A673 (cell line): ENCODE results near the gene IER5. TPM values are rescaled to one million over a fixed set of nuclear protein-coding genes. Genes with fewer than 3 reads are reported as not detected.
"Not testable (repeated sequence)": the region's sequence is repeated elsewhere in the genome, so short reads cannot be mapped to it uniquely, and the experiment has no call there.

Experiments
- BruUV-seq: library from RNA; stranded (reverse); fragments of 400-500 nt; replicated peaks from 2 replicates; lab custom pipeline; 2021; lab: Mats Ljungman, UMichigan
- CTCF ChIA-PET: fragments of 300-600 bp; sonication (Branson Sonifier 250); formaldehyde crosslinking; loops from one replicate; lab custom pipeline; 2022; ENCODE audit warnings: antibody characterized with exemption; lab: Charles Lee
- POLR2A ChIA-PET: fragments of 300-600 bp; sonication (Branson Sonifier 250); formaldehyde crosslinking; loops from one replicate; lab custom pipeline; 2022; ENCODE audit warnings: antibody characterized with exemption; ENCODE audit not compliant: low non-redundant PET; lab: Charles Lee
- DNase-seq: peaks from one replicate; pipeline ENCODE4 v3.0.0-alpha.2; 2015; ENCODE audit warnings: low spot score
- H3K27ac ChIP-seq: fragments of 200-600 bp; sonication (generic); 2 replicates; pipeline ENCODE4 v1.5.1; 2016; ENCODE audit warnings: mixed run types, low read depth, mild to moderate bottlenecking, mixed read lengths, antibody characterized with exemption, low read length; ENCODE audit not compliant: poor library complexity, severe bottlenecking
- H3K27me3 ChIP-seq: fragments of 200-600 bp; sonication (generic); replicated peaks from 2 replicates; pipeline ENCODE4 v1.6.1; 2017; ENCODE audit warnings: mixed run types, low read depth, mild to moderate bottlenecking, mixed read lengths, antibody characterized with exemption, low read length; ENCODE audit not compliant: insufficient read depth, poor library complexity
- H3K36me3 ChIP-seq: fragments of 200-600 bp; sonication (generic); 2 replicates; pipeline ENCODE4 v1.6.1; 2016; ENCODE audit warnings: mixed run types, mild to moderate bottlenecking, mixed read lengths, antibody characterized with exemption, low read length; ENCODE audit not compliant: insufficient read depth, poor library complexity, severe bottlenecking
- H3K4me1 ChIP-seq: fragments of 200-600 bp; sonication (generic); 2 replicates; pipeline ENCODE4 v1.6.1; 2017; ENCODE audit warnings: mixed run types, mild to moderate bottlenecking, mixed read lengths, antibody characterized with exemption, low read length; ENCODE audit not compliant: insufficient read depth, poor library complexity, severe bottlenecking
- H3K4me3 ChIP-seq: fragments of 200-600 bp; sonication (generic); 2 replicates; pipeline ENCODE4 v1.5.1; 2016; ENCODE audit warnings: low read depth, mixed run types, mild to moderate bottlenecking, mixed read lengths, low read length; ENCODE audit not compliant: poor library complexity, severe bottlenecking
- H3K9me3 ChIP-seq: fragments of 200-600 bp; sonication (generic); 2 replicates; pipeline ENCODE4 v1.6.1; 2016; ENCODE audit warnings: mixed run types, low read depth, mild to moderate bottlenecking, mixed read lengths, antibody characterized with exemption, low read length; ENCODE audit not compliant: poor library complexity, severe bottlenecking
- CTCF ChIP-seq: fragments of 300-800, 200-600 bp; sonication (generic); conservative IDR thresholded peaks from 2 replicates; pipeline ENCODE4 v1.5.1; 2017; ENCODE audit warnings: low read depth, mild to moderate bottlenecking, antibody characterized with exemption, low read length, moderate library complexity, mixed read lengths
- EZH2 ChIP-seq: fragments of 200-600 bp; sonication (generic); IDR thresholded peaks from 2 replicates; pipeline ENCODE4 v1.6.1; 2017; ENCODE audit warnings: borderline replicate concordance, low read depth, mild to moderate bottlenecking, mixed read lengths, antibody characterized with exemption, low read length; ENCODE audit not compliant: poor library complexity, severe bottlenecking
- intact Hi-C: fragments of 100-400 bp; cut with micrococcal nuclease; formaldehyde crosslinking; loops from one replicate; pipeline ENCODE4 v1.10.0; 2022; ENCODE audit not compliant: unreplicated experiment
- total RNA-seq: library from RNA; stranded (reverse); gene quantifications from 2 replicates; pipeline ENCODE4 v1.2.3, GENCODE V29; 2021

Gene IER5
- total RNA-seq, 1 experiment from 2014 or later = 28.2 TPM

- intact Hi-C loops = no loop called here
- no peaks in the 10 kb centered on the region for H3K4me1 ChIP-seq
- DNase-seq = no peak
- no peaks in the 10 kb centered on the region for H3K36me3 ChIP-seq
- H3K27me3 ChIP-seq = no peaks in the 10 kb centered on the region
- TF ChIP-seq CTCF (no peak), EZH2 (no peak)
- CTCF ChIA-PET = no interaction called here
- no peaks in the 10 kb centered on the region for H3K9me3 ChIP-seq
- no peak overlapping the region for H3K27ac ChIP-seq
- no peak overlapping the region for H3K4me3 ChIP-seq
- POLR2A ChIA-PET = interaction anchor here (0.7 kb wide), 1 partner anchor 1337 kb away, joined by 3 read pairs; no protein-coding TSS in a partner anchor
- BruUV-seq = no TSS peak
These were observed 26.8 kb downstream of the IER5 start for GRCh38 chr1:181115368-181115684.

- H3K4me1 ChIP-seq, POLR2A ChIA-PET, DNase-seq, H3K27me3 ChIP-seq, H3K9me3 ChIP-seq, H3K27ac ChIP-seq, CTCF ChIA-PET, H3K4me3 ChIP-seq, intact Hi-C loops, H3K36me3 ChIP-seq, BruUV-seq: not testable (repeated sequence)
These were observed 27.5 kb downstream of the IER5 start for GRCh38 chr1:181115971-181116370.

- H3K27me3 ChIP-seq = no peaks in the 10 kb centered on the region
- H3K27ac ChIP-seq = no peak overlapping the region
- TF ChIP-seq EZH2 (no peak), CTCF (no peak)
- intact Hi-C loops = no loop called here
- CTCF ChIA-PET = no interaction called here
- H3K36me3 ChIP-seq = no peaks in the 10 kb centered on the region
- no peaks in the 10 kb centered on the region for H3K9me3 ChIP-seq
- POLR2A ChIA-PET = no interaction called here
- H3K4me1 ChIP-seq = no peaks in the 10 kb centered on the region
- no TSS peak for BruUV-seq
- H3K4me3 ChIP-seq = no peak overlapping the region
- no peak for DNase-seq
These were observed 28.4 kb downstream of the IER5 start for GRCh38 chr1:181116819-181117390.
